GM18951 (cell line): ENCODE data around the gene RPP25.
A peak's percentile ranks its signal among the peaks of the same experiment; 100 is the strongest.

Experiments used
- POLR2A ChIP-seq: IDR thresholded peaks from 4 replicates; pipeline ENCODE4 v1.6.1; 2011; ENCODE audit warnings: mild to moderate bottlenecking; ENCODE audit not compliant: insufficient read length, insufficient read depth; ENCODE audit errors: extremely low read depth
- in situ Hi-C: fragments of 300-500 bp; cut with MboI; formaldehyde crosslinking; loops from one replicate; pipeline ENCODE4 v1.12.0; 2022; ENCODE audit warnings: low sequenced_read_pairs, mixed read lengths, inconsistent platforms; ENCODE audit not compliant: unreplicated experiment

RPP25 gene

DNA sequence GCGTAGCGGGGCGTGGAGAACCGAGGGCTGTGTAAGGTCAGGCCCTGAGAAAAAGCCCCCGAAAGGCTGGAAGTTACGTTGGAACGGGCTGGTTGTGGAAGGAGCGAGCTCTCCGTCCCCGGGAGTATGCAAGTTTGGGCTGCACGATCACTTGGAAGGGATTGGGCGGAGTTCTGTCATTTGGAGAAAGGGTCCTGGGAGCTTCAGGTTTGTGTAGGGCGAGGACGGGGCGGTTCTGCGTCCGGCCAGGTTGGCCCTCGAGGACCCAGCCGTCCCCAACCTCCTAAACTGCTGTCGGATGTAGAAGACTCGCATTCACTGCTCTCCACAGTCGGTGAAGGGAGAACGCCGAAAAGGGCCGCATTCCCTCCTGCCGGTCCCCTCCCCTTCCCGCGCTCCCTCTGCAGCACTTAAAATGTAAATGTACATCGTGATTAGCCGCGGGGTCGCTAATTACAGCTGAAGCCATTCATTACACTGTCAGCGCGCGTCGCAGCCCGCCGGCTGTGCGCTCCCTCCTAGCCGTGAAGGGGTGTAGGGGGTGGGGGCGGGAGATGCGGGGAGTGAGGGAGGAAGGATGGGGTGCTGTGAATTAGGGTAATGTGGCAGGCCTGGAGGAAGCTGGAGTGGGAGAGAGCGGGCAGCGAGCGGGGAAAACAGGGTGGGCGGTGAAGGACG, 2.5 kb upstream of the RPP25 start:
- no peak for TF ChIP-seq POLR2A
- in situ Hi-C loops, result no loop called here

DNA sequence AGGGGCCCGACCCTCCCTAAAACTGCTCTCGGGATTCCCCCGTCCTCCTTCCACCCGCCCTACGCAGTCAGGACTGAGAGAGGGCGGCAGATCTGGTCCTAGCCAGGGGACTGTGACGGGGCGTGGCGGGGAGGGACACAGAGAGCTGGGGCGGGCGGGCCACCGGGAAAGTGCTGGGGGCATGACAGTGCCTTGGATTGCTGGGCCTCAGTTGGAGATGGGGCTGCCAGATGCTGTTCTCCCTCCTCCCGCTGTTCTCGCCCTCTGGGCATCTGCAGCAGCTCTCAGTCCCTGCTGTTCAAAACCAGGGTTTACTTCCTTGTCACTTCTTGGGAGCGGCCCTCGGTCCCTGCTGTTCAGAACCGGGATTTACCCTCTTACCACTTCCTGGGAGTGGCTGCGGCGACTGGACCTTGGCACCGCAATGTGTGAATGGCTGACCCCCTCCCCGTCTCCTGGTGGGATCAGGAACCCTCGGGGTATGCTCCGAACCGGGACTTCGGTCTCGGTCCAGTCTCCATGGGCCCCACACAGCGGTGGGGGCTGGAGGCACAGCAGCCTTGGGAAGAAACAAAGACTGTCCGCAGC, 1.8 kb upstream of the RPP25 start:
- no peak for TF ChIP-seq POLR2A
- in situ Hi-C loops, result no loop called here

DNA sequence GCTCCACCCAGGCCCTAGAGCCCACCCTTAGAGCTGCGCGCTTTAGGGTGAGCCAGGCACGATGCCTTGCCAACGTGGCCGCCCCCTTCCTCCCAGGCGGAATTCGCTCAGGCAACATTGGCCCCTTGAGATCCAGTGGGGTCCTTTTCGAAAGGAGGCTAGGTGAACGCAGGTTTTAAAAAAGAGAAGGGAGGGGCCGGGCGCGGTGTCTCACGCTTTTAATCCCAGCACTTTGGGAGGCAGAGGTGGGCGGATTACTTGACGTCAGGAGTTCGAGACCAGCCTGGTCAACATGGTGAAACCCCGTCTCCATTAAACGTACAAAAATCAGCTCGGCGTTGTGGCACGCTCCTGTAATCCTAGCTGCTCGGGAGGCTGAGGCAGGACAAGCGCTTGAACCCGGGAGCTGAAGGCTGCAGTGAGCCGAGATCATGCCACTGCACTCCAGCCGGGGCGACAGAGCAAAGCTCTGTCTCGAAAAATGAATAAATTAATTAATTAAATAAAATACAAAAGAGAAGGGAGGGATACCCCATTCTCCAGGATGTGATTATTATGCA, 984 bp upstream of the RPP25 start:
- in situ Hi-C loops, result no loop called here
- TF ChIP-seq POLR2A, result no peak

DNA sequence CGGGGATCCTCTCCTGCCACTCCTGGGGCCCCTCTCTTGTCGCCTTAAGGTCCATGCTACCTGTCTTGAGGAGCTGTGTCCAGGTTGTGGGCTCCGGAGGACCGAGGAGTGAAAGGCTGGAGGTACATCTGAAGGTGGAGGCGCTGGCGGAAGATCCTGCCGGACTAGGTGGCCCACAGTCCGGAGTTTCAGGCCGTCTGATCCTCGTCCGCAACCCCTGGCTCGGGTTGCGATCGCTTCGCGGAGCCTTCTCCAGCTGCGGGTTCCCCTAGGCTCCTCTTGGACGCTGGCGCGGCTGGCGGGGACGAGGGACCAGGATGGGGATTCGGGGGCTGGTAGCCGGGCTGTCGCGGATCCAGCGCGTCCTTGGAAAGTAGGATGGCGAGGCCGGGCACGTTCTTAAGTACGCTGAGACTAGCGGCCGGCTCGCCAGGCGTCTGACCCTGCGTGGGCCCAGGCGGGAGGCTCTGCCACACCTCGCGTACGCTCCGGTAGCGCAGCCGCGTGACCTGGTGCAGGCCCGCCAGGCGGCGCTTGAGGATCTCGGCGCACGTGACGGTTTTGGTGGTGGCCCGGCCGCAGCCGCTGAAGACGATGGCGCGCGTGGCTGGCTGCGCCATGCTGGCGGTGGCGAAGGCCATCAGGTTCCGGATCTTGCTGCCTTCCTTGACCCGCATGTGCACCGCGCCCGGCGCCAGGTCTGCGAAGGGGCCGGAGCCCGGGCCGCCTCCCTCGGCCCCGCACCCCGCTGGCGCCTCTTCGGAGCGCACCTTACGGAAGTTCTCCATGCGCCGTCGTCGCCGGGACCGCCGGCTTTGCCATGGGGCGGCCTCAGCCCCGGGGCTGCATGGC, 550 bp downstream of the RPP25 start:
- TF ChIP-seq POLR2A, result no peak
- in situ Hi-C loops, result no loop called here

DNA sequence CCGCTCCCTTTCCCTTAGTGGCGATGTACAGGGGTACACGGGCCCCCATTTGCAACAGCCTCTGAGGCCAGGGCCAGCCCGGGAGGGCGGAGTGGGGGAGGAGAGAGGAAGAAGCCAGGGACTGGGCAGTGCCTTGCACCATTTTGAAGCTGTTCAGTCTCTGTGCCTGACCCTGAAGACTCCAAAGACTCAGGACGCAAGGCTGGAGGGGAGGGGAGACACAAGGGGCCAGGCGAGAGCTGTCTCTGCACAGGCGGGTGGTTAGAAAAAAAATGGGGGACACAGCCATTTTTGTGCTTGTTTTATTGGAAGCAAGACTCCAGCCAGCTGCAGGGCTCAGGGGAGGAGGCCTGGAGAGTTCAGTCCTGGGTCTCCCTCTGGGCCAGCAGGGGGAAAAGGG, 1.6 kb downstream of the RPP25 start:
- TF ChIP-seq POLR2A, result no peak
- in situ Hi-C loops, result no loop called here

DNA sequence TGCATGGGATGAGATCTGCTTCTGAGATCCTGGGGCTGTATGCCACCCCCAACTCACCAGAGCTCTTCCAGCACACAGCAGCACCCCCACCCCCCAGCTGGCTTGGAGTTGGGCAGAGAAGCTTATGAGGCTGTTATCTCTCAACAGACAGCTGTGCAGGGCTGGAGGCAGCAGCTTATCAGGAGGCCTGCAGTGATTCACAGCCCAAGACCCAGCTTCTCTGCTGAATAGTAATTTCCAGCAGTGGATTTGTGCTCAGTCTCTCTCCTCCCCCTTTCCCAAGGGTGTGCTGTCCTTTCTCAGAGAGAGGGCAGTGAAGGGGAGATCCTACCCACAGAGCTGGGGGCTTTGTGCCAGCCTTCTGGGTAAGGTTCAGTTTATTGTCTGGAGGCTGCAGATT, 2.1 kb downstream of the RPP25 start:
- TF ChIP-seq POLR2A, result no peak
- in situ Hi-C loops, result no loop called here

DNA sequence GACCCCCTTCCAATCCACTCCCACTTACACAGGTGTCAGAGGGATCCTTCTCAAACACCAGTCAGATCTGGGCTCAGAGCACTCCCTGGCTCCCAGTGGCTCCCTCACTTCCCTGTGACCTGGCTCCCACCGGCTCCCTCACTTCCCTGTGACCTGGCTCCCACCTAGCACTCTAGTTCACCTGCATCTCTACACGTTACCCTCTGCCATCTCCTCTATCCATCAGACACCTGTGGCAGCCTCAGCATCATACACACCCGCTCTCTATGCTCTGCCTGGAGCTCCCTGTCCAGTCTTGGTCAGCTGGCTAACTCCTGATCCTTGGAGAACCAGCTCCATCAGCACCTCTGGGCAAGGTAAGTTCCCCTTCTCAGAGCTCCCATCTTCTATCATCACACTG, 5.6 kb downstream of the RPP25 start:
- no peak for TF ChIP-seq POLR2A
- in situ Hi-C loops, result no loop called here

DNA sequence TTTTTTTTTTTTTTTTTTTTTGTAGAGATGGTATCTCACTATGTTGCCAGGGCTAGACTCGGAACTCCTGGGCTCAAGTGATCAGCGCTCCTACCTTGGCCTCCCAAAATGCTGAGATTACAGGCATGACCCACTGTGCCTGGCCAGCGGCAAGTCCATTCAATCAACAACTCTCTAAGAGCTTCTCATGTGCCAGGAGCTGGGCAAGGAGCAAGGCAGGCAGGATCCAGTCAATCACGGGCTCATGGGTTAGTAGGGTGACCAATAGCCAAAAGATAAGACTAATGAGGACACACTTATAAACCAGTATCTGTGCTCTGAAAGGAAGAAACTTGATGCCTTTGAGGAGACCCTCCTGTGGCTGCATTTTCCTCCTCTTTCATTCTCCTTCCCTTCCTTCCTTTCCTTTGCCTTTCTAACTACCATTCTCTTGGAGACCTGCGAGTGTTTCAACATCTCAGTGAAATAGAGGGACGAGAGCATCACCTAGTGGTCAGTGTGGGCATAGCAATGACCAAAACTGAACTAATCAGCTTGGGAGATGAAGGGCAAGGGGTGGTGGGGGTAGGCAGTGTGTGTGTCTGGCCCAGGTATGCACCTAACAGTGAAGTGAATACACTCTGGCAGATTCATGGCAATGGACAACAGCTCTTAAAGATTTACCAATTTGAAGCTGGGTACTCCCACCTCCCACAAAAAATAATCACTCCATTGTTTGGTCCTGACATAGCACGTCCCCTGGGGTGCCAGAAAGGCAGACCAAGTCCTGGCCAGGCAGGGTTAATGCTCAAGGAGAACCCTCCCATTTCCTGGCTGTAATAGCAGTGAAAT, 6.3 kb downstream of the RPP25 start:
- in situ Hi-C loops, result no loop called here
- no peak for TF ChIP-seq POLR2A

DNA sequence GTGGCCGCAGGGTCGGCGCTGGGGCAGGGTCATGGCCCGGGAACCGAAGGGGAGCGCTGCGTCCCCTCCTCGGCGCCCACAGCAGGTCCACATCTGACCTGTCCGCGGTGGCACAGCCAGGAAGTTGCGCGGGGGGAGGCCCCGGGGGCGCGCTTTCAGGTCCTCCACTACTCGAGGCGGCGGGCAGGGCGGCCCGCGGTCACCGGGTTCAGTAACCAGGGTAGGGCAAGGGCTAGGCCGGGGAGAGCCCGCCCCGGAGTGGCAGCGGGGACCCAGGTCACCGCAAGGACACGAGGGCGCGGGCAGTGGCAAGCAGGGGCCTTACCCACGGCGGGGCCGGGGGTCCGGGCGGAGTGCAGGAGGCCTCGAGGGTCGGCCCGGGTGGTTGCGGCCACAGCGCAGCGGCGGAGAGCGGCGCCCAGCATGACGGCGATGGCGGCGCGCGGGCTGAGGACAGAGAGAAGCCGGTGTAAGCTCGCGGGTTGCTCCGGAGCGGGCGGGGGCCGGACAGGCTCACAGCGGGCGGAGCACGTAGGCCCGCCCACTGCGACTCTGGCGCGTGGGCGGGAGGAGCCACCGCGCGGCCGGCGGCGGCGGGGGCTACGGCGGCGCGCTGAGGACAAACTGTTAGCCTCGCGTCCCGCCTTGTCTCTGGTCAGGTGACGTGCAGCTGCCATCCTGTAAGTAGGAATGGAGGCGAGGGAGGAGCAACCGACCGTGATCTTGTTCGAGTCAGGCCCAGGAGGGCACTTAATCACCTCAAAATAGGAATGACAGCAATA, 18.8 kb downstream of the RPP25 start, which contains the start of gene COX5A:
COX5A (minus strand) TSS at position 484 of the 782 bp plus-strand sequence; CDS start at position 425, 59 bp downstream.
- in situ Hi-C loops, result loop anchor here (25.0 kb wide), 1 partner anchor 300 kb away; no protein-coding TSS in a partner anchor
- peak; percentile 94 for TF ChIP-seq POLR2A

DNA sequence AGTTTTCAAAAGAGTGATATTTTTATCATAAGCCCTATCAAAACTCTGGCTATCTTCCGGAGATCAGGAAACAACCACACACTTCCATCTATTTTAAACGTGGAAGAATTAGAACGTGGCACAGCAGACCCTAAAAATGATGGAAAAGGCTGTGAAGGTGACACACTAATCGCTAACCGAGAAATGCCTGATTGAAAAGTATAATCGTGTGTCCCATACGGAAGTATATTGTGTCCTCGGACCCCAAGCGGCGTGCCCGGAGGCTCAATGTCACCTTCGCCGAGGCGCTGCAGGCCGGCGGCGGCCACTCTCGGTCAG, 19.3 kb downstream of the RPP25 start:
- in situ Hi-C loops, result loop anchor here (25.0 kb wide), 1 partner anchor 300 kb away; no protein-coding TSS in a partner anchor
- TF ChIP-seq POLR2A, result no peak

DNA sequence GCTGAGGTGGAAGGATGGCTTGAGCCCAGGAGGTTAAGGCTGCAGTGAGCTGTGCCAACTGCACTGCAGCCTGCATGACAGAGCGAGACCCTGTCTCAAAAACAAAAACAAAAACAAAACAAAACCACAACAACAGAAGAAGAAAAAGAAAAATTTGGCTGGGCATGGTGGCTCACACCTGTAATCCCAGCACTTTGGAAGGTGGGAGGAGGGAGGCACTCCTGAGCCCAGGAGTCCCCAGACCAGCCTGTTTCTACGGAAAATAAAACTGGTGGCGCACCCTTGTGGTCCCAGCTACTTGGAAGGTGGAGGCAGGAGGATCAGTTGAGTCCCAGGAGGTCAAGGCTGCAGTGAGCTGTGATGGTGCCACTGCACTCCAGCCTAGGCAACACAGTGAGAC, 21.4 kb downstream of the RPP25 start:
- in situ Hi-C loops, result loop anchor here (25.0 kb wide), 1 partner anchor 298 kb away; no protein-coding TSS in a partner anchor

DNA sequence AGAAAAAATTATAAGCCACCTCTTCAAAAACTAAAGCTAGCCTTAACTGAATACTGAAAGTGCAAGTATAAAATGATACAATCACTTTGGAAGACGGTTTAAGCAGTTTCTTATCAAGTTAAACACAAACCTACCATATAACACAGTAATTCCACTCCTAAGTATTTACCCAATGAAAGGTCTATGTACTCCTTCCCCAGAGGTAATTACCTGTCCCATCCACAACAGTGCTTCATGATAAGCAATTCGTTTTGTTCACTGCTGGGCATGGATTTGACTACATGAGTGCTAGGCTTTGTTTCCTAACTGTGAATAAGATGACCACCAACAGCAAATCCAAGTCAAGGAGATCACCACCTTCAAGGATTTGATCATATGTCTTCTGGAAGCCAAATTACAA, 23.0 kb downstream of the RPP25 start:
- no peak for TF ChIP-seq POLR2A
- in situ Hi-C loops, result loop anchor here (25.0 kb wide), 1 partner anchor 296 kb away; no protein-coding TSS in a partner anchor
